ENCODE measurements around the gene RAB1B. TPM values are rescaled to one million over a fixed set of nuclear protein-coding genes. Genes with fewer than 3 reads are reported as not detected.

Gene RAB1B
- total RNA-seq, 4 donors from 2014 or later = 40.6 to 146 (median 94.6) TPM

DNA sequence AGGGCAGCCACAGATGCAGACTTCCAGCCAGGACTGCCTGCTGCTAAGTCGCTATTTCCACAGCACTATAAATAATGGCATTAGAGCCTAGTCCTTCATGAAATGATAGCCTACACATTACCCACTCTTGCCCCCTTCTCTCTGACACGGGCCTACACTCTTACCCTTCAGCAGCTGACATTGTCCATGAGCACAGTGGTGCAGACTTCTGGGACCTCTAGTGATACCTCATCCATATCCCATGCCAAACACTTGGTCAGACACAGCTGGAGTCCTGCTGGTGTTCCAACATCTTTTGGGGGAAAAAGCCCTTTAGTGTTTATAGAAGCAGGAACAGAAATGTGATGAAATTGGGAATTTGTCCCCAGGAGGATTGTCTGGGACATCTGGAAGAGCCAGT, 43.4 kb upstream of the RAB1B start:
- Histone ChIP-seq H3K9me3 (no peaks in the 10 kb centered on the region), H3K27me3 (no peaks in the 10 kb centered on the region), H3K4me1 (no peaks in the 10 kb centered on the region), H3K36me3 (no peaks in the 10 kb centered on the region), H3K27ac (no peak overlapping the region), H3K4me3 (no peak overlapping the region)
- TF ChIP-seq POLR2A (IDR thresholded peaks at IDR 0.05) = no peak
- TF ChIP-seq, protein P1, sequence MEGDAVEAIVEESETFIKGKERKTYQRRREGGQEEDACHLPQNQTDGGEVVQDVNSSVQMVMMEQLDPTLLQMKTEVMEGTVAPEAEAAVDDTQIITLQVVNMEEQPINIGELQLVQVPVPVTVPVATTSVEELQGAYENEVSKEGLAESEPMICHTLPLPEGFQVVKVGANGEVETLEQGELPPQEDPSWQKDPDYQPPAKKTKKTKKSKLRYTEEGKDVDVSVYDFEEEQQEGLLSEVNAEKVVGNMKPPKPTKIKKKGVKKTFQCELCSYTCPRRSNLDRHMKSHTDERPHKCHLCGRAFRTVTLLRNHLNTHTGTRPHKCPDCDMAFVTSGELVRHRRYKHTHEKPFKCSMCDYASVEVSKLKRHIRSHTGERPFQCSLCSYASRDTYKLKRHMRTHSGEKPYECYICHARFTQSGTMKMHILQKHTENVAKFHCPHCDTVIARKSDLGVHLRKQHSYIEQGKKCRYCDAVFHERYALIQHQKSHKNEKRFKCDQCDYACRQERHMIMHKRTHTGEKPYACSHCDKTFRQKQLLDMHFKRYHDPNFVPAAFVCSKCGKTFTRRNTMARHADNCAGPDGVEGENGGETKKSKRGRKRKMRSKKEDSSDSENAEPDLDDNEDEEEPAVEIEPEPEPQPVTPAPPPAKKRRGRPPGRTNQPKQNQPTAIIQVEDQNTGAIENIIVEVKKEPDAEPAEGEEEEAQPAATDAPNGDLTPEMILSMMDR (IDR thresholded peaks at IDR 0.05) = no peak
- DNase-seq = no peak
- intact Hi-C loops (cut with DNase I; ENCODE audit: low total_unique reads) = loop anchor here (10.0 kb wide), 1 partner anchor 60 kb away; the partner anchor contains the start of gene YIF1A

DNA sequence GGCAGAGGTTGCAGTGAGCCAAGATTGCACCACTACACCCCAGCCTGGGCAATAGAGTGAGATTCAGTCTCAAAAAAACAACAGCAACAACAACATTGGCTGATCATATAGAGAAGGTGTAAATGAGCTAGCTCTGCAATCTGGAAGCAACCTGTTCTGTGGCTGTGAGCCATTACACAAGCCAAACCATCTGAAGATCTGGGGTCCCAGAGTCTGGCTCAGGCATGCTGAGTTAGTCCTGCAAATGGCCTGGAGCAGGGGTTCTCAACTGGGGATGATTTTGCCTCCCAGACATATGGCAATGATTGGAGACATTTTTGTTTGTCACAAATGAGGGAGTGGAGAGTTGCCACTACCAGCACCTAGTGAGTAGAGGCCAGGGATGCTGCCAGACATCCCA, 42.3 kb upstream of the RAB1B start:
- H3K27me3 ChIP-seq = no peaks in the 10 kb centered on the region
- DNase-seq = no peak
- TF ChIP-seq, protein P1 (IDR thresholded peaks at IDR 0.05) = no peak
- TF ChIP-seq POLR2A (IDR thresholded peaks at IDR 0.05) = no peak
- intact Hi-C loops (cut with DNase I; ENCODE audit: low total_unique reads) = loop anchor here (10.0 kb wide), 1 partner anchor 59 kb away; the partner anchor contains the start of gene YIF1A
- no peaks in the 10 kb centered on the region for H3K36me3 ChIP-seq
- no peaks in the 10 kb centered on the region for H3K9me3 ChIP-seq
- no peak overlapping the region for H3K27ac ChIP-seq
- no peaks in the 10 kb centered on the region for H3K4me1 ChIP-seq
- H3K4me3 ChIP-seq = no peak overlapping the region

DNA sequence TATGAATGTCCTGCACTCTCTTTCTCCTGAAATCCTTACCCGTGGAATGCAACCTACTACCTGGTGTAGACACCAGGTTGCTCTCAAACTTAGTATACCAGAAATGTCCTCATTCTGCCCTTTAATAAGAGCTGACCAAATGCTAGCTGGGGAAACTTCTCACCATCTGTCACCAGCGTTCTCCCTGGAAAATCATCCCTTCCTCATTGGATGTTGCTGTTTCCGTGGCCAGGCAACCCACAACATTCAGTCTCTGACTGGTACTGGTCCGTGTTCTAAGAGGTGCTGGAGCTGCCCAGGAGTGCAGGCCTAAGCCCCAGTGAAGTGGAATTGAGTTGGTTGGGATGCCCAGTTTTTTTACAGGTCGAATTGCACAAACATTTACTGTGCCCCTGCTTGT, 40.7 kb upstream of the RAB1B start:
- H3K27ac ChIP-seq = no peak overlapping the region
- intact Hi-C loops (cut with DNase I; ENCODE audit: low total_unique reads) = loop anchor here (10.0 kb wide), 1 partner anchor 57 kb away; the partner anchor contains the start of gene YIF1A
- H3K4me1 ChIP-seq = no peaks in the 10 kb centered on the region
- H3K36me3 ChIP-seq = no peaks in the 10 kb centered on the region
- H3K4me3 ChIP-seq = no peak overlapping the region
- no peaks in the 10 kb centered on the region for H3K27me3 ChIP-seq
- no peak for TF ChIP-seq POLR2A (IDR thresholded peaks at IDR 0.05)
- TF ChIP-seq, protein P1 (IDR thresholded peaks at IDR 0.05) = no peak
- no peaks in the 10 kb centered on the region for H3K9me3 ChIP-seq
- DNase-seq = no peak

DNA sequence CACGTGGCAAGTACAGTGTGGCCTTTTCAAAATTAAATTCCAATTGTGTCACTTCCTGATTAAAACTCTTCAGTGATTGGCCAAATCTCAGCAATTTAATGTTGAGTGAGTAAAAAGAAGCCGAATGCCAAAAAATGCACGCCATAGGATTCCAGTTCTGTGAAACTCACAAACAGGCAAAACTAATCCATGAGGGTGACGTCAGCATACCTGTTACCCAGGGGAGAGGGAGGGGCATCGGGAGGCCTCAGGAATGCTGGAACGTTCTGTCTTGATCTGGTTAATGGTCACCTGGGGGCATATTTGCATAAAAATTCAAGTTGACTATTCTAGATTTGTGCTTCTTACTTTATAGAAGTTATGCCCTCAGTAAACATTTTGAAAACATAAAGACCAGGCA, 39.9 kb upstream of the RAB1B start:
- intact Hi-C loops (cut with DNase I; ENCODE audit: low total_unique reads) = loop anchor here (10.0 kb wide), 1 partner anchor 56 kb away; the partner anchor contains the start of gene YIF1A
- Histone ChIP-seq H3K9me3 (no peaks in the 10 kb centered on the region), H3K27ac (no peak overlapping the region), H3K27me3 (no peaks in the 10 kb centered on the region), H3K4me1 (no peaks in the 10 kb centered on the region), H3K36me3 (no peaks in the 10 kb centered on the region), H3K4me3 (no peak overlapping the region)
- TF ChIP-seq, protein P1 (IDR thresholded peaks at IDR 0.05) = no peak
- no peak for TF ChIP-seq POLR2A (IDR thresholded peaks at IDR 0.05)
- no peak for DNase-seq

DNA sequence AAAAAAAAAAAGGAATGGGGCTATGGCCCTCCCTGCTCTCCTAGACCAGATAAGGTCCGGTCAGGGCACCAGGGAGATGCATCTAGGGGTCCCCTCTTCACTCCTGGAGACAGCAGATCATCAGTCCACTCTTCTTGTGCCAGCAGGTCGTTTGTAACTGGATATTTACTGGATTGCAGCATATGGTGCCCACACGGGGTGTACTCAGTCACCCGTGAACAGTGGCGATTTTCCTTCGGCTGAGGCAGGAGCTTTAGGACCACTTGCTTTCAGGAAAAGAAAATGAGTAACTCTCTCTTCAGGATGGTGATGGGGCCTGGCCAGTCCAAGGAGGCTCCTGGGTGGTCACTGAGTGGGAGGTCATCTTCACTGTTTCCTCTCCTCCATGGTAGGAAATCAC, 38.3 kb upstream of the RAB1B start:
- TF ChIP-seq, protein P1 (IDR thresholded peaks at IDR 0.05) = no peak
- TF ChIP-seq POLR2A (IDR thresholded peaks at IDR 0.05) = no peak
- no peak for DNase-seq
- Histone ChIP-seq H3K4me1 (no peaks in the 10 kb centered on the region), H3K27ac (no peak overlapping the region), H3K4me3 (no peak overlapping the region), H3K27me3 (no peaks in the 10 kb centered on the region), H3K9me3 (no peaks in the 10 kb centered on the region), H3K36me3 (no peaks in the 10 kb centered on the region)
- intact Hi-C loops (cut with DNase I; ENCODE audit: low total_unique reads) = no loop called here

All from uterus (tissue), 4 donors.